Measurements from ENCODE around the gene CACNA1C.

DNA sequence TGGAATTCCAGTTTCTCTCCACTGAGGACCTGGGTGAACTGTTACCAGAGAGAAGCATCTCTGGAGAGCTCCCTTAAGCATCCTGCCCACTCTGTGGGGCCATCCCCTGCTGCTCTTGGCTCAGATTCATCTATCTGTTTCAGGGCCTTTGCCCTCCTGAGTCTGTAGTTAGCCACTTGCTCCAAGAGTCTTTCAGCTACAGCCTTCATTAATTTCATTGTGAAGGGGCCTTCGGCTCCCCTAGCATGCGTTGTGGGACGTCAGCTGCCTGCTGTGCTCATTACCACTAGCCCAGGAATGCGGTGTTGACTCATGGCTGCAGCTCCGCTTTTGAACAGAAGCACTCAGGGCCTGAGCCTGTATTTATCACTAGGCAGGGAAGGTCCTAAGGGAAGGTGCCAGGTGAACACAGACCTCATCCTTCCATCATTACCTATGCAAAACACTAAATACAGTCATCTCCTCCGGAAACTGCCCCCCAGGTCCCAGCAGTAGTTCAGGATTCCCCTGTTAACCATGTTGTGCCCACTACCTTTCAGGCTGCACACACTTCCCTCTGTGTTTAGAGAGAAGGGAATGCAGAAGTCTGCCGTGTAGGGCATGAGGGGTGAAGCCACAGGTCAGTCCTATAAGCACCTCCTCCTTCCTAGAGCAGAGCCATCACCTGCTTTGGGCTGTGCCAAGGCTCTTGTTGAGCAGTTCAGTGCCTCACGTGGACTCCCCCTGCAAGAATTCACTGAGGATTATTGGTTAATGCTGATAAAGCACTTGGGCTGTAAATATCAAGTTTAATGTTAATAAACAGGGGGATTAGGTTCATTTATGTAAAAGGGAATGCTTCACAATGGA lies 191.4 kb downstream of the CACNA1C start:
- TF ChIP-seq POLR2AphosphoS5 (IDR thresholded peaks at IDR 0.05; ENCODE audit: low read depth, low read length) (no peak), POLR2A (IDR thresholded peaks at IDR 0.05; ENCODE audit: low read depth, low read length) (no peak), SPI1 (IDR thresholded peaks at IDR 0.05; ENCODE audit: low read depth, low read length) (no peak), TAF1 (IDR thresholded peaks at IDR 0.05; ENCODE audit: low read depth, low read length) (no peak)

Measured in GM12891 (cell line).